Hippocampal formation (tissue), 2 donors: ENCODE measurements around the gene HTRA3.

Experiments used
- DNase-seq, 2 donors: peaks; one replicate each; lab custom pipeline; 2025; lab: John Stamatoyannopoulos, UW

HTRA3 gene

DNA sequence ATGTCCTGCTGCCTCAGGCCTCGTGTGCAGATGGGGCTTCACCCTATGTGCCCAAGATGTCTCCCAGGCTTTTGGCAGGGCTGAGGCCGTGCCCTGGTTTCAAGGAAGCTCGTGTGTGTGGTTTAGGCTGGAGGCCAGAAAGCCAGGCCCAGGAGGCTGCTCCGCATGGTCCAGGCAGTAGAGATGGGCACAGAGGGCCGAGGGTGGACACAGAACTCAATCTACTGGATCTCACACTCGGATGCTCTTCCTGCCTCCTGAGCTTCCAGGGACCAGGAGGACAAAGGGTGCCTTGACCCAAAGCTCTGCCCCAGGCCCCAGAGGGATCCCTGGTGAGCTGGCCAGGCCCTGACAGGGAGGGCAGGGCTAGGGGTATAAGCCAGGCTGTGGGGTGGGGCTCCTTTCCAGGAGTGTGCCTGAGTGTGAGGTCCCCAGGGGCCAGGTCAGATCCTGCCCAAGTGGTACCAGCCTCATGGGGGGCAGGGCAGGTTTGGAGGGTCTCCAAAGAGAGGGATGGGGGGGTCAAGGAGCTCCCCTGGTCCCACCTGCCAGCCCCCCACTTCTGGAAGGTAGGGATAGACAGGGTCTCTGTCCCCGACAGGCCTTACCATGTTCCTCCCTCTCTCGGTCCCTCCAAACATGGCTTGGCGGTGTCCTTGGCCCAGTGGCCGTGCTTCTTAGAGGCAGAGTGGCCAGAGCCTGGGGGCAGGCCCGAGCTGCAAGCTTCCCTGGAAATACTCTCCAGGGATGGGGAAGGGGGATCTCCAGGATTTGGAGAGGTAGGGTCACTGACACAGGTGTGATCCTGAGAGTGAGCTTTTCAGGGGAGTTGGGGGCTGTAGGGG, 23.8 kb downstream of the HTRA3 start:
- no peak for DNase-seq

DNA sequence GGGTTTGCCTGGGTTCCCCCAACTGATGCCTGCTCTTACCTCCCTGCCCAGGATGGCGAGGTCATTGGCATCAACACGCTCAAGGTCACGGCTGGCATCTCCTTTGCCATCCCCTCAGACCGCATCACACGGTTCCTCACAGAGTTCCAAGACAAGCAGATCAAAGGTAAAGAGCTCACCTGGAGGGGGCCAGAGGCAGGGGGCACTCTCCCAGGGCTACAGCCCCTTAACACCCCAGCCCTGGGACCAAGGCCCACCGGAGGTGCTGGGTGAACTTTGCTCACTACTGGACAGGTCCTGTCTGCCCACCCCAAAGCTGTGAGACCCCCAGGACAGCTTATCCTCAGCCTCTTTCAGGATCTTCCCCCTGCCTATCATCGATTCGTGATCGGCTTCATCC, 24.5 kb downstream of the HTRA3 start:
- no peak for DNase-seq

- no peak for DNase-seq
Observed at GRCh38 chr4:8294775-8295174, 25.2 kb downstream of the HTRA3 start.

- no peak for DNase-seq
Observed at GRCh38 chr4:8295471-8295870, 25.9 kb downstream of the HTRA3 start.

DNA sequence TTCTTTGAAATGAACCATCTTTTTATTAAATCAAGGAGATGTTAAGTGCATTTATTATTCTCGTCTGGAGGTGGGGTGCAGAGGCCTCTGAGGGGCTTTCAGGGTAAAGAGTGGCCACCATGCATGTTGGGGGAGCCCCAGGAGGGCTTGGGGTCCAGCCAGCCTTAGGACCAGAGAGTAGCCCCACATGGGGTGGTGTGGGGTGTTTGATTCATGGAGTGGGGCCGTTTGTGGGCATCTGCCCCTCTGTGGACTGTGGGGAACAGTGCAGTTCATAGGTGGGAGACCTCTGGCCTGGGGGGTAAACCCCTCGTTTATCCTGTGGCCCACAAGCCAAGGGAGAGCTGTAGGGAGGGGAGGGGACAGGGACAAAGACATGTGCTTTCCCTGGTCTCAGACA, 26.9 kb downstream of the HTRA3 start:
- no peak for DNase-seq

- no peak for DNase-seq
Observed at GRCh38 chr4:8297141-8297601, 27.6 kb downstream of the HTRA3 start.

GRCh38 chr4:8297691-8298485, 28.3 kb downstream of the HTRA3 start:
- no peak for DNase-seq

GRCh38 chr4:8300832-8301231, 31.3 kb downstream of the HTRA3 start:
- no peak for DNase-seq

DNA sequence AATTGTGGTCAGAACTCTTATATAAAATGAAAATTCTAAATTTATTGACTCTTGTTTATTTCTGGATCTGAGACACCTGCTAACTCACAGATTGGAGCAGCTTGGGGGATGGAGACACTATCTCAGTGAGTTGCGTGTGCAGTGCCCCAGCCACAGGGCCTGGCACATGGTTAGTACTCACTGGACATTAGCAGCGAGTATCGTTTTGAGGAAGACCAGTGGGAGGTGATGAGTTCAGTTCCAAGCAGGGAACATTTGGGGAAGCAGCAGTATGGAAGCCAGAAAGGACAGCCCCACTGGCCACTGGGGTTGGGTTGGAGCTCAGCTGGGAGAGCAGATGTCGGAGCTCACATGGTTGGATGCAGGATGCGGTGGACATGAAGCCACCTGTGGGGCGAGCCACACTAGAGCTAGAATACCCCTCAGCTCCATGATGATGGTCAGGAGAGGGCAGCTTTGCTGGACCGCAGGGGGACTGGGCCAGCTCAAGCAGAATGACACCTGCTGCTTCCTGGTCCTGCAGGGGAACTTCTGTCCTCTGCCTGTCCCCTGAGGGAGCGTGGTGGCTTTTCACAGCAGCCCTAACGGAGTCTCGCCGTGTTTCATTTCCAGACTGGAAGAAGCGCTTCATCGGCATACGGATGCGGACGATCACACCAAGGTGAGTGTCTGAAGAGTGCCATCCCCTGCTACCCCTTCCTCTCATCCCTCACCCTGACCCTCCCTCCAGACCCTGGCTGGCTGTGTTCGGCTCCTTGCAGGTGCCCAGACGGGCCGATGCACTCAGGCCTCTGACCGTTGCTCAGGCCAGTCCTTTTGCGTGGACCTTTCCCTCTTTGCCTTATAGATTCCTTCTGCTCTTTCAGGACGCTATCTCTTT, 32.5 kb downstream of the HTRA3 start:
- DNase-seq, result no peak

- DNase-seq, result no peak
Observed at GRCh38 chr4:8303081-8303480, 33.5 kb downstream of the HTRA3 start.

DNA sequence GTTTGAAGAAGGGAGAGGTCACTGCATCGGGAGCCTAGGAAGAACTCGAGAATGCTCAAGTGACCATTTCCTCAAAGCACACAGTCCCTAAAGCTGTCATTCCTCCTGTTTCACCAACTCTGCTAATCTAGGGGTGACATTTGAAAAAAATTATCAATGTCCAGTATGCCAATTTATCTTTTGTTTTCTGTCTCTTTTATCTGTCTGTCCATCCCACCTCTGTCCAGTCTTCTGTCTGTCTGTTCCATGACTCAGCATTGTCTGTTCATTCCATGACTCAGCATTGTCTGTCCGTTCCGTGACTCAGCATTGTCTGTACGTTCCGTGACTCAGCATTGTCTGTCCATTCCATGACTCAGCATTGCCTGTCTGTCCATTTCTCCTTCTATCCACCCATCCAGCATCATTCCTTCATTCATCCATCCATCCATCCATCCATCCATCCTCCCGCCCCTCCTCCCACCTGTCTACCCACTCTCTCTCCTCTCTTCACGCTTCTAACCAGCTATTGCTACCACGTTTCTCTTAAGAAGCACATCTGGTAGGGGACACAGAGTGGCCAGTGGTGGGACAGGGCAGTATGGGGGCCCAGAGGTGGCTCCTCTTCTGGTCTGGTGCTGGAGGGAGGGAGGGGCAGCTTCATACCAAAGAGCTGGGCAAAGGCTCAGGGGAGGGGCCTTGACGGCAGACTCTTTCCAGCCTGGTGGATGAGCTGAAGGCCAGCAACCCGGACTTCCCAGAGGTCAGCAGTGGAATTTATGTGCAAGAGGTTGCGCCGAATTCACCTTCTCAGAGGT, 34.1 kb downstream of the HTRA3 start:
- DNase-seq, result no peak

DNA sequence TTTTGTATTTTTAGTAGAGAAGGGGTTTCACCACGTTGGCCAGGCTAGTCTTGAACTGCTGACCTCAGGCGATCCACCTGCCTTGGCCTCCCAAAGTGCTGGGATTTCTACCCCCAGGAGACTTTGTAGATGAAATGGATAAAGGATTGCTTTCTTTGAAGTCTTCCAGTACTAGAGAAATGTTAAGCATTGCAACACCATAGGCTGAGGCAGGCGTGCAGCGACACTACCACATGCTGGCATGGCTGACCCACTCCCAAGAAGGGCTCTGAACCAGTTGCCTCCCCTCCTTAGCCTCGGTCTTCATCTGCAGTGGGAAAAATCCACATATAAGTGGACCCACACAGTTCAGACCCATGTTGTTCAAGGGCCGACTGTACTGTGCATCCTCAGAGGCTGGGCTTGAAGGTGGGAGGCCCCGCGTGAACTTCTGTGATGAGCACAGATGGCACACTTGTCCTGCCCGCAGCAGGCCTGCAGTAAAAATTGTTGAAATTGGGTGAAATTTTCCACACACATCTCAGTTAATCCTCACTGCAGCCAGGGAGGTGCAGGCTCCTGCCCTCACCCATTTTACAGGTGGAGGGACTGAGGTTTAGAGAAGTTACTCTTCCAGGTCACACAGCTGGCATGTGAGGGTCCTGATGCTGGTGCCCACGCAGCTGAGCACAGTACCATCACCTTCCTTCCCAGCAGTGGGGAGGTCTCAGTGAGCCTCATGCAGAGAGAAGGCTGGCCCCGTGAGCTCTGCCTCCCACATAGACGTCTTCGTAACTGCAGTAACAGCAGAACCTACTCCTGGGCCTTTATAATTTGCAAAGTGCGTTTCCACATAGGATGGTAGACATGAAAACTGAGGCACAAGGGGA, 35.5 kb downstream of the HTRA3 start:
- DNase-seq, result no peak

DNA sequence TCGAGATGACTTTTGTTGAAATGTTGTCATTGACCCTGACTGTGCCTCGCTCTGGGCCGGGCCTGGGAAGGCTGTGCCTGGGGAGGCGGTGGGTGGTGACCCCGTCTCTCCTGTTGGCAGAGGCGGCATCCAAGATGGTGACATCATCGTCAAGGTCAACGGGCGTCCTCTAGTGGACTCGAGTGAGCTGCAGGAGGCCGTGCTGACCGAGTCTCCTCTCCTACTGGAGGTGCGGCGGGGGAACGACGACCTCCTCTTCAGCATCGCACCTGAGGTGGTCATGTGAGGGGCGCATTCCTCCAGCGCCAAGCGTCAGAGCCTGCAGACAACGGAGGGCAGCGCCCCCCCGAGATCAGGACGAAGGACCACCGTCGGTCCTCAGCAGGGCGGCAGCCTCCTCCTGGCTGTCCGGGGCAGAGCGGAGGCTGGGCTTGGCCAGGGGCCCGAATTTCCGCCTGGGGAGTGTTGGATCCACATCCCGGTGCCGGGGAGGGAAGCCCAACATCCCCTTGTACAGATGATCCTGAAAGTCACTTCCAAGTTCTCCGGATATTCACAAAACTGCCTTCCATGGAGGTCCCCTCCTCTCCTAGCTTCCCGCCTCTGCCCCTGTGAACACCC, 36.4 kb downstream of the HTRA3 start:
- DNase-seq, result no peak

DNA sequence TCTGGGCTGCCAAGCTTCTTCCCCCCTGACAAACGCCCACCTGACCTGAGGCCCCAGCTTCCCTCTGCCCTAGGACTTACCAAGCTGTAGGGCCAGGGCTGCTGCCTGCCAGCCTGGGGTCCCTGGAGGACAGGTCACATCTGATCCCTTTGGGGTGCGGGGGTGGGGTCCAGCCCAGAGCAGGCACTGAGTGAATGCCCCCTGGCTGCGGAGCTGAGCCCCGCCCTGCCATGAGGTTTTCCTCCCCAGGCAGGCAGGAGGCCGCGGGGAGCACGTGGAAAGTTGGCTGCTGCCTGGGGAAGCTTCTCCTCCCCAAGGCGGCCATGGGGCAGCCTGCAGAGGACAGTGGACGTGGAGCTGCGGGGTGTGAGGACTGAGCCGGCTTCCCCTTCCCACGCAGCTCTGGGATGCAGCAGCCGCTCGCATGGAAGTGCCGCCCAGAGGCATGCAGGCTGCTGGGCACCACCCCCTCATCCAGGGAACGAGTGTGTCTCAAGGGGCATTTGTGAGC, 37.0 kb downstream of the HTRA3 start:
- DNase-seq, result no peak

- DNase-seq, result no peak
Observed at GRCh38 chr4:8307121-8307520, 37.6 kb downstream of the HTRA3 start.

DNA sequence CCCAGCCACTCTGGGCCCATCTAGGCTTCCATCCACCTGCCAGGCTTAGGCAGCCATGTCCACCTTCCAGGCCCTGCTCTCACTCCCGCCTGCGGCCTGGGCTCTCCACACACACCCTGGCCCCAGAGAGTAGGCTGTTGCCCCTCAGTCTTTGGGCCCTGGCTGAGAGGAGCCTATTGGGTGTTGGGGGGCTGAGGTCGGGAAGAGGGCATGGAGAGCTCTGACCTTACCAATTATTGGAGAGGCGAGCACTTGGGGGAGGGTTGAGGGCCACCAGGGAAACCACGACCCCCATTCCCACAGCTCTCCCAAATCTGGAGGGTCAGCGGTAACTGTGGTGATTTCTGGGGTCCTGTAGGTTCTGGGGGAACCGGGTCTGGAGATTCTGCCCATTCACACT, 38.2 kb downstream of the HTRA3 start:
- no peak for DNase-seq

GRCh38 chr4:8308144-8308543, 38.6 kb downstream of the HTRA3 start:
- no peak for DNase-seq

GRCh38 chr4:8308856-8309771, 39.6 kb downstream of the HTRA3 start:
- DNase-seq, result no peak

GRCh38 chr4:8310306-8310705, 40.8 kb downstream of the HTRA3 start:
- no peak for DNase-seq
